Loucy (cell line): ENCODE data around the gene SAPCD1.

Experiments used
- H2AFZ ChIP-seq: fragments of 200-600 bp; sonication (generic); 2 replicates; pipeline ENCODE4 v1.6.0; 2016; ENCODE audit warnings: antibody characterized with exemption, mild to moderate bottlenecking, low read length, moderate library complexity
- H3F3A ChIP-seq: fragments of 200-600 bp; 2 replicates; pipeline ENCODE4 v1.6.0; 2016; ENCODE audit warnings: antibody characterized with exemption, low read depth, mild to moderate bottlenecking
- H3K27me3 ChIP-seq: fragments of 200-600 bp; sonication (generic); 2 replicates; pipeline ENCODE4 v1.6.1; 2014; ENCODE audit warnings: low read length, mild to moderate bottlenecking; ENCODE audit not compliant: insufficient read depth, poor library complexity, severe bottlenecking
- H3K36me3 ChIP-seq: fragments of 200-600 bp; sonication (generic); 2 replicates; pipeline ENCODE4 v1.6.1; 2016; ENCODE audit warnings: low read length; ENCODE audit not compliant: insufficient read depth
- H3K4me1 ChIP-seq: fragments of 200-600 bp; sonication (generic); 2 replicates; pipeline ENCODE4 v1.5.1; 2014; ENCODE audit warnings: low read length, mild to moderate bottlenecking; ENCODE audit not compliant: insufficient read depth, poor library complexity, severe bottlenecking
- H3K4me2 ChIP-seq: fragments of 200-600 bp; sonication (generic); 2 replicates; pipeline ENCODE4 v1.6.0; 2014; ENCODE audit warnings: antibody characterized with exemption, low read length, low read depth, mild to moderate bottlenecking; ENCODE audit not compliant: poor library complexity, severe bottlenecking
- H3K4me3 ChIP-seq: fragments of 200-600 bp; sonication (generic); 2 replicates; pipeline ENCODE4 v1.5.1; 2014; ENCODE audit warnings: low read length, mild to moderate bottlenecking, mixed read lengths; ENCODE audit not compliant: poor library complexity, severe bottlenecking
- H3K79me2 ChIP-seq: fragments of 200-600 bp; sonication (generic); 2 replicates; pipeline ENCODE4 v1.6.1; 2014; ENCODE audit warnings: low read length; ENCODE audit not compliant: insufficient read depth
- H3K9ac ChIP-seq: fragments of 200-600 bp; sonication (generic); 2 replicates; pipeline ENCODE4 v1.6.0; 2014; ENCODE audit warnings: mild to moderate bottlenecking, low read depth, low read length, moderate library complexity; ENCODE audit not compliant: poor library complexity, severe bottlenecking
- H3K9me2 ChIP-seq: fragments of 200-600 bp; sonication (generic); replicated peaks from 2 replicates; pipeline ENCODE4 v1.6.1; 2016; ENCODE audit warnings: low read depth, low read length, mixed read lengths
- H3K9me3 ChIP-seq: fragments of 200-600 bp; sonication (generic); 2 replicates; pipeline ENCODE4 v1.6.1; 2014; ENCODE audit warnings: mild to moderate bottlenecking, antibody characterized with exemption, low read length, low read depth; ENCODE audit not compliant: insufficient read depth
- H4K20me1 ChIP-seq: fragments of 200-600 bp; sonication (generic); 2 replicates; pipeline ENCODE4 v1.6.0; 2014; ENCODE audit warnings: antibody characterized with exemption, low read length, mild to moderate bottlenecking; ENCODE audit not compliant: insufficient read depth, poor library complexity, severe bottlenecking
- EZH2phosphoT487 ChIP-seq: fragments of 200-600 bp; IDR thresholded peaks from 2 replicates; pipeline ENCODE4 v1.6.1; 2018; ENCODE audit warnings: antibody characterized with exemption, mild to moderate bottlenecking, moderate library complexity, borderline replicate concordance
- TF ChIP-seq, protein P1 (sequence below): fragments of 200-600 bp; sonication (generic); conservative IDR thresholded peaks from 2 replicates; pipeline ENCODE4 v1.5.1; 2014; ENCODE audit warnings: mild to moderate bottlenecking, antibody characterized with exemption, low read length

Gene SAPCD1

DNA sequence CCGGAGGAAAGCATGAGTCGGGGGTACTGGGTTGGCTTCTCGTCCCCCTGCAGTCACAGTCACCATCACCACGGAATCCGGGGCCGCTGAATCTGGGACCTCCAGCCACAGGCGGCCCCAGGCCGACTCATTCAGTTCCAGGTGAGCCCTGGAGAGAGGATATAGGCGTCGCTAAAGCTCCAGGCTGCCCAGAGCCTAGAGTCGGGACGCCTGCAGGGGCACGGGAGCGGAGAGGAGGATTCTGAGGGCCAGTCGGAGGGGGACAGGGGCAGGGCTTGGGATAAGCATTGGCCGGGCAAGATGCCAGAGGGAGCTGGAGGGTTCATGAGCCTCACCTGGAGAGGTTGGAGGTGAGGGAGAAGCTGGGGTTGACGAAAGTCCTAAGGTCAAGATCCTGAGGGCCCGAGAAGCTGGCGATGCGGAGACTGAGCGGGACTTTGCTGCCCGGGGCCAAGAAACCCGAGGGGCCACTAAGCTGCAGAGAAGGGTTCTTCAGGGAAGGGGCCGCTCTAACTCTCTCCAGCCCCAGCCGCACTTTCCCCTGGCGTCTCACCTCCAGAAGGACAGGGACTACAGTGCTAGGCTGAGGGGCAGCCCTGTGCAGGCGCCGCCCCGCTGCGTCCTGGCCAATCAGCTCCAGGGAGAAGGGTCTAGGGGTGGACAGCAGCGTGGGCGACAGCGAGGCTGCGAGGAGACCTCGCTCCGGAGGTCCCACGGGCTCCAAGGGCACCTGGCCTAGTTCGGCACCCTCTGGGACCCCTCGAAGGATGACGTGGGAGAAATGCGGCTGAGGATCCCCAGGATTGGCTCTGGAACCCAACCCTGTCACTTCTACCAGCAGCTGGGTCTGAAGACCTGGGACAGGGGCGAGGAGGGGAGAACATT, 3.7 kb downstream of the SAPCD1 start:
- Histone ChIP-seq H3K9me3 (no peaks in the 10 kb centered on the region), H3K36me3 (no peaks in the 10 kb centered on the region), H3F3A (no peaks in the 10 kb centered on the region), H3K4me3 (no peak overlapping the region), H4K20me1 (no peaks in the 10 kb centered on the region), H3K9ac (no peak overlapping the region), H2AFZ (no peak overlapping the region), H3K27me3 (no peaks in the 10 kb centered on the region), H3K4me1 (peaks cover 3% of the 10 kb centered on the region), H3K4me2 (no peak overlapping the region), H3K79me2 (no peaks in the 10 kb centered on the region), H3K9me2 (no peaks in the 10 kb centered on the region)
- no peak for TF ChIP-seq EZH2phosphoT487
- TF ChIP-seq, protein P1, sequence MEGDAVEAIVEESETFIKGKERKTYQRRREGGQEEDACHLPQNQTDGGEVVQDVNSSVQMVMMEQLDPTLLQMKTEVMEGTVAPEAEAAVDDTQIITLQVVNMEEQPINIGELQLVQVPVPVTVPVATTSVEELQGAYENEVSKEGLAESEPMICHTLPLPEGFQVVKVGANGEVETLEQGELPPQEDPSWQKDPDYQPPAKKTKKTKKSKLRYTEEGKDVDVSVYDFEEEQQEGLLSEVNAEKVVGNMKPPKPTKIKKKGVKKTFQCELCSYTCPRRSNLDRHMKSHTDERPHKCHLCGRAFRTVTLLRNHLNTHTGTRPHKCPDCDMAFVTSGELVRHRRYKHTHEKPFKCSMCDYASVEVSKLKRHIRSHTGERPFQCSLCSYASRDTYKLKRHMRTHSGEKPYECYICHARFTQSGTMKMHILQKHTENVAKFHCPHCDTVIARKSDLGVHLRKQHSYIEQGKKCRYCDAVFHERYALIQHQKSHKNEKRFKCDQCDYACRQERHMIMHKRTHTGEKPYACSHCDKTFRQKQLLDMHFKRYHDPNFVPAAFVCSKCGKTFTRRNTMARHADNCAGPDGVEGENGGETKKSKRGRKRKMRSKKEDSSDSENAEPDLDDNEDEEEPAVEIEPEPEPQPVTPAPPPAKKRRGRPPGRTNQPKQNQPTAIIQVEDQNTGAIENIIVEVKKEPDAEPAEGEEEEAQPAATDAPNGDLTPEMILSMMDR, result no peak

GRCh38 chr6:31767096-31767645, 4.7 kb downstream of the SAPCD1 start:
- TF ChIP-seq, protein P1, result no peak
- TF ChIP-seq EZH2phosphoT487, result no peak
- H2AFZ ChIP-seq, result no peak overlapping the region
- no peaks in the 10 kb centered on the region for H3K79me2 ChIP-seq
- H3K9me3 ChIP-seq, result no peaks in the 10 kb centered on the region
- peaks cover 6% of the 10 kb centered on the region for H3K4me1 ChIP-seq
- H3K9ac ChIP-seq, result no peak overlapping the region
- no peaks in the 10 kb centered on the region for H3F3A ChIP-seq
- H3K9me2 ChIP-seq, result no peaks in the 10 kb centered on the region
- no peak overlapping the region for H3K4me2 ChIP-seq
- no peaks in the 10 kb centered on the region for H3K36me3 ChIP-seq
- no peak overlapping the region for H3K4me3 ChIP-seq
- no peaks in the 10 kb centered on the region for H3K27me3 ChIP-seq
- H4K20me1 ChIP-seq, result no peaks in the 10 kb centered on the region

GRCh38 chr6:31768363-31769257, 6.2 kb downstream of the SAPCD1 start:
- Histone ChIP-seq H3K9ac (no peak overlapping the region), H3K36me3 (no peaks in the 10 kb centered on the region), H3K27me3 (no peaks in the 10 kb centered on the region), H3F3A (no peaks in the 10 kb centered on the region), H3K4me3 (no peak overlapping the region), H3K79me2 (no peaks in the 10 kb centered on the region), H3K9me3 (no peaks in the 10 kb centered on the region), H4K20me1 (no peaks in the 10 kb centered on the region), H3K4me2 (no peak overlapping the region), H3K4me1 (peaks cover 11% of the 10 kb centered on the region), H2AFZ (no peak overlapping the region), H3K9me2 (no peaks in the 10 kb centered on the region)
- TF ChIP-seq, protein P1, result no peak
- TF ChIP-seq EZH2phosphoT487, result no peak
